Activated CD4-positive, alpha-beta T cell treated with anti-CD3 and anti-CD28 coated beads, Interleukin-2, amount 10 ng/mL, durations not matched to agents 7 days and 5 days (primary cell): ENCODE measurements around the gene IGFBP3. TPM values are rescaled to one million over a fixed set of nuclear protein-coding genes. Genes with fewer than 3 reads are reported as not detected.

Experiments
- CTCF ChIA-PET: fragments of 350-600 bp; sonication (Branson Sonifier 250); formaldehyde crosslinking; loops from one replicate; lab custom pipeline; 2021; ENCODE audit warnings: antibody characterized with exemption; lab: Charles Lee
- POLR2A ChIA-PET: fragments of 350-600 bp; sonication (Branson Sonifier 250); formaldehyde crosslinking; loops from one replicate; lab custom pipeline; 2021; ENCODE audit warnings: antibody characterized with exemption; lab: Charles Lee
- DNase-seq: peaks from one replicate; pipeline ENCODE4 v3.0.0-alpha.2; 2020
- H3K27ac Mint-ChIP-seq: one replicate; pipeline ENCODE4 v1.8.0; 2021; ENCODE audit warnings: mild to moderate bottlenecking, moderate library complexity, mixed read lengths
- H3K27me3 Mint-ChIP-seq: one replicate; pipeline ENCODE4 v1.8.0; 2021; ENCODE audit warnings: mixed read lengths
- H3K36me3 Mint-ChIP-seq: one replicate; pipeline ENCODE4 v1.8.0; 2021; ENCODE audit warnings: low read depth, mixed read lengths
- H3K4me1 Mint-ChIP-seq: one replicate; pipeline ENCODE4 v1.8.0; 2021; ENCODE audit warnings: mixed read lengths
- H3K4me3 Mint-ChIP-seq: one replicate; pipeline ENCODE4 v1.8.0; 2021; ENCODE audit warnings: mild to moderate bottlenecking, moderate library complexity, mixed read lengths
- H3K9me3 Mint-ChIP-seq: one replicate; pipeline ENCODE4 v1.8.0; 2021; ENCODE audit warnings: mixed read lengths
- total RNA-seq, 2 experiments: library from RNA; stranded (reverse); gene quantifications; one replicate each; pipeline ENCODE4 v1.2.3, GENCODE V29; 2021

IGFBP3 gene
- total RNA-seq, 2 experiments from 2014 or later: 4.0 to 4.1 TPM

GRCh38 chr7:45873355-45873754 lies 47.7 kb downstream of the IGFBP3 start:
- Mint-ChIP-seq H3K27me3 (peaks cover 7% of the 10 kb centered on the region), H3K4me1 (no peaks in the 10 kb centered on the region), H3K27ac (no peak overlapping the region), H3K36me3 (no peaks in the 10 kb centered on the region), H3K4me3 (no peak overlapping the region), H3K9me3 (no peaks in the 10 kb centered on the region)
- DNase-seq: no peak
- ChIA-PET POLR2A (no interaction called here), CTCF (no interaction called here)

- ChIA-PET CTCF (no interaction called here), POLR2A (no interaction called here)
- H3K36me3 Mint-ChIP-seq: no peaks in the 10 kb centered on the region
- H3K9me3 Mint-ChIP-seq: no peaks in the 10 kb centered on the region
- H3K4me3 Mint-ChIP-seq: no peak within 1 kb of the TSS
- no peak for DNase-seq
- H3K27ac Mint-ChIP-seq: no peak within 1 kb of the TSS
- H3K27me3 Mint-ChIP-seq: peaks cover 7% of the 10 kb centered on the region
- H3K4me1 Mint-ChIP-seq: no peaks in the 10 kb centered on the region
These were observed 48.1 kb downstream of the IGFBP3 start, which contains the start of gene CCDC201 for GRCh38 chr7:45873035-45873354. CCDC201 (minus strand) TSS chr7:45873082; CDS start chr7:45873007, 75 bp downstream.

- no peak for DNase-seq
- H3K9me3 Mint-ChIP-seq: no peaks in the 10 kb centered on the region
- no peak overlapping the region for H3K27ac Mint-ChIP-seq
- CTCF ChIA-PET: no interaction called here
- no peaks in the 10 kb centered on the region for H3K36me3 Mint-ChIP-seq
- POLR2A ChIA-PET: no interaction called here
- H3K4me3 Mint-ChIP-seq: no peak overlapping the region
- H3K27me3 Mint-ChIP-seq: peaks cover 7% of the 10 kb centered on the region
- no peaks in the 10 kb centered on the region for H3K4me1 Mint-ChIP-seq
These were observed 48.7 kb downstream of the IGFBP3 start for GRCh38 chr7:45872116-45873034.

GRCh38 chr7:45869426-45869825 lies 51.6 kb downstream of the IGFBP3 start:
- H3K27ac Mint-ChIP-seq: no peak overlapping the region
- DNase-seq: no peak
- H3K27me3 Mint-ChIP-seq: peaks cover 7% of the 10 kb centered on the region
- POLR2A ChIA-PET: no interaction called here
- H3K4me3 Mint-ChIP-seq: no peak overlapping the region
- no peaks in the 10 kb centered on the region for H3K9me3 Mint-ChIP-seq
- CTCF ChIA-PET: no interaction called here
- no peaks in the 10 kb centered on the region for H3K4me1 Mint-ChIP-seq
- no peaks in the 10 kb centered on the region for H3K36me3 Mint-ChIP-seq

GRCh38 chr7:45867471-45867870 lies 53.6 kb downstream of the IGFBP3 start:
- Mint-ChIP-seq H3K4me1 (no peaks in the 10 kb centered on the region), H3K36me3 (no peaks in the 10 kb centered on the region), H3K27ac (no peak overlapping the region), H3K4me3 (no peak overlapping the region), H3K9me3 (no peaks in the 10 kb centered on the region), H3K27me3 (peaks cover 7% of the 10 kb centered on the region)
- POLR2A ChIA-PET: no interaction called here
- CTCF ChIA-PET: no interaction called here
- DNase-seq: no peak

- H3K27me3 Mint-ChIP-seq: peaks cover 9% of the 10 kb centered on the region
- H3K36me3 Mint-ChIP-seq: no peaks in the 10 kb centered on the region
- ChIA-PET POLR2A (no interaction called here), CTCF (no interaction called here)
- no peak for DNase-seq
- no peaks in the 10 kb centered on the region for H3K4me1 Mint-ChIP-seq
- no peak overlapping the region for H3K27ac Mint-ChIP-seq
- H3K4me3 Mint-ChIP-seq: no peak overlapping the region
- H3K9me3 Mint-ChIP-seq: no peaks in the 10 kb centered on the region
These were observed 55.3 kb downstream of the IGFBP3 start for GRCh38 chr7:45865594-45866410.

GRCh38 chr7:45863715-45864114 lies 57.4 kb downstream of the IGFBP3 start:
- CTCF ChIA-PET: interaction anchor here (1.5 kb wide), 1 partner anchor 9 kb away, joined by 5 read pairs; no protein-coding TSS in a partner anchor

More at GRCh38 chr7:45863715-45864114, 57.4 kb downstream of the IGFBP3 start:
- no peak overlapping the region for H3K27ac Mint-ChIP-seq
- H3K36me3 Mint-ChIP-seq: no peaks in the 10 kb centered on the region
- no peaks in the 10 kb centered on the region for H3K9me3 Mint-ChIP-seq
- no peak overlapping the region for H3K4me3 Mint-ChIP-seq
- POLR2A ChIA-PET: no interaction called here
- peaks cover 8% of the 10 kb centered on the region for H3K27me3 Mint-ChIP-seq
- no peak for DNase-seq
- no peaks in the 10 kb centered on the region for H3K4me1 Mint-ChIP-seq

Other genes with a start within 250 kb of the IGFBP3 start
- not detected for gene CCDC201, start 48.2 kb downstream of the IGFBP3 start, total RNA-seq
- not detected for gene IGFBP1, start 32.8 kb downstream of the IGFBP3 start, total RNA-seq